IPS DF 6.9 (cell line): ENCODE results near the gene MAPK6.

Experiments used
- DNase-seq: peaks from one replicate; pipeline ENCODE4 v3.0.0-alpha.2; 2013; ENCODE audit warnings: low read depth, low spot score
- H3K27ac ChIP-seq: one replicate; pipeline ENCODE4 v1.5.1; 2013; ENCODE audit warnings: low read length, control low read depth
- H3K27me3 ChIP-seq: 2 replicates; pipeline ENCODE4 v1.6.1; 2013; ENCODE audit warnings: mild to moderate bottlenecking, low read length; ENCODE audit not compliant: control insufficient read depth, insufficient read depth
- H3K36me3 ChIP-seq: 2 replicates; pipeline ENCODE4 v1.6.1; 2013; ENCODE audit warnings: low read length; ENCODE audit not compliant: control insufficient read depth, insufficient read depth
- H3K4me1 ChIP-seq: 2 replicates; pipeline ENCODE4 v1.6.1; 2013; ENCODE audit warnings: low read length; ENCODE audit not compliant: control insufficient read depth, insufficient read depth
- H3K4me3 ChIP-seq: 2 replicates; pipeline ENCODE4 v1.5.1; 2013; ENCODE audit warnings: mild to moderate bottlenecking, low read length
- H3K9me3 ChIP-seq: 2 replicates; pipeline ENCODE4 v1.6.1; 2013; ENCODE audit warnings: low read length, inconsistent platforms; ENCODE audit not compliant: control insufficient read depth, insufficient read depth
- whole genome bisulfite sequencing: extraction: QIAGEN DNeasy Blood & Tissue Kit; methylation state at CpG from one replicate; pipeline ENCODE4 v1.1.7; 2013; ENCODE audit warnings: mixed read lengths, missing lambda C conversion rate; ENCODE audit not compliant: insufficient read length, insufficient coverage; 5-methylcytosine and 5-hydroxymethylcytosine counted together

MAPK6 gene

GRCh38 chr15:52103217-52104207 is 84.5 kb downstream of the MAPK6 start:
- no peak overlapping the region for H3K4me3 ChIP-seq

GRCh38 chr15:52104532-52105004 is 85.5 kb downstream of the MAPK6 start:
- H3K27me3 ChIP-seq, result no peaks in the 10 kb centered on the region
- no peak overlapping the region for H3K4me3 ChIP-seq
- H3K4me1 ChIP-seq, result no peaks in the 10 kb centered on the region
- no peak for DNase-seq
- H3K9me3 ChIP-seq, result no peaks in the 10 kb centered on the region
- no peaks in the 10 kb centered on the region for H3K36me3 ChIP-seq
- no CpG with 5 or more reads among the region's 5 CpGs for WGBS
- H3K27ac ChIP-seq, result no peak overlapping the region

More at GRCh38 chr15:52103217-52104207, 84.5 kb downstream of the MAPK6 start:
- no peaks in the 10 kb centered on the region for H3K9me3 ChIP-seq
- no peaks in the 10 kb centered on the region for H3K36me3 ChIP-seq
- DNase-seq, result no peak
- no peaks in the 10 kb centered on the region for H3K4me1 ChIP-seq
- no peaks in the 10 kb centered on the region for H3K27me3 ChIP-seq
- no CpG with 5 or more reads among the region's 5 CpGs for WGBS
- no peak overlapping the region for H3K27ac ChIP-seq

GRCh38 chr15:52105846-52106245 is 86.8 kb downstream of the MAPK6 start:
- WGBS, result no CpG with 5 or more reads among the region's 2 CpGs
- Histone ChIP-seq H3K9me3 (no peaks in the 10 kb centered on the region), H3K27ac (no peak overlapping the region), H3K4me1 (no peaks in the 10 kb centered on the region), H3K4me3 (no peak overlapping the region), H3K27me3 (no peaks in the 10 kb centered on the region), H3K36me3 (no peaks in the 10 kb centered on the region)
- no peak for DNase-seq

GRCh38 chr15:52106641-52107040 is 87.6 kb downstream of the MAPK6 start:
- DNase-seq, result no peak
- Histone ChIP-seq H3K27ac (no peak overlapping the region), H3K4me1 (no peaks in the 10 kb centered on the region; the same call in 1 of the 2 replicates), H3K27me3 (peaks cover 3% of the 10 kb centered on the region; the same call in 1 of the 2 replicates), H3K4me3 (no peak overlapping the region), H3K36me3 (no peaks in the 10 kb centered on the region), H3K9me3 (no peaks in the 10 kb centered on the region)
- WGBS, result no CpG with 5 or more reads among the region's 6 CpGs

GRCh38 chr15:52107238-52107637 is 88.2 kb downstream of the MAPK6 start:
- H3K9me3 ChIP-seq, result no peaks in the 10 kb centered on the region
- DNase-seq, result no peak
- H3K4me1 ChIP-seq, result no peaks in the 10 kb centered on the region; the same call in 1 of the 2 replicates
- peaks cover 9% of the 10 kb centered on the region; the same call in 1 of the 2 replicates for H3K27me3 ChIP-seq
- no peak overlapping the region for H3K27ac ChIP-seq
- H3K4me3 ChIP-seq, result no peak overlapping the region
- WGBS, result no CpG with 5 or more reads among the region's 6 CpGs
- no peaks in the 10 kb centered on the region for H3K36me3 ChIP-seq

- Histone ChIP-seq H3K27ac (no peak overlapping the region), H3K4me3 (no peak overlapping the region), H3K4me1 (no peaks in the 10 kb centered on the region; the same call in 1 of the 2 replicates), H3K27me3 (peaks cover 14% of the 10 kb centered on the region; the same call in 1 of the 2 replicates), H3K9me3 (no peaks in the 10 kb centered on the region), H3K36me3 (no peaks in the 10 kb centered on the region)
- WGBS, result no CpG with 5 or more reads among the region's 5 CpGs
- no peak for DNase-seq
These were observed 90.8 kb downstream of the MAPK6 start for GRCh38 chr15:52109559-52110451.

GRCh38 chr15:52111517-52112202 is 92.6 kb downstream of the MAPK6 start:
- no peak for DNase-seq
- Histone ChIP-seq H3K27me3 (peaks cover 14% of the 10 kb centered on the region; the same call in 1 of the 2 replicates), H3K27ac (no peak overlapping the region), H3K9me3 (no peaks in the 10 kb centered on the region), H3K4me1 (no peaks in the 10 kb centered on the region; the same call in 1 of the 2 replicates), H3K4me3 (peak overlapping the region; percentile 14; the same call in 1 of the 2 replicates), H3K36me3 (no peaks in the 10 kb centered on the region)
- no CpG with 5 or more reads among the region's 32 CpGs for WGBS

- no peaks in the 10 kb centered on the region; the same call in 1 of the 2 replicates for H3K4me1 ChIP-seq
- no peaks in the 10 kb centered on the region for H3K9me3 ChIP-seq
- no peak for DNase-seq
- no peaks in the 10 kb centered on the region for H3K36me3 ChIP-seq
- WGBS, result no CpG with 5 or more reads among the region's 61 CpGs
- H3K4me3 ChIP-seq, result peak overlapping the region; percentile 14; the same call in 1 of the 2 replicates
- H3K27me3 ChIP-seq, result peaks cover 14% of the 10 kb centered on the region; the same call in 1 of the 2 replicates
- H3K27ac ChIP-seq, result no peak overlapping the region
These were observed 93.3 kb downstream of the MAPK6 start for GRCh38 chr15:52112203-52112750.

GRCh38 chr15:52113235-52113634 is 94.2 kb downstream of the MAPK6 start:
- Histone ChIP-seq H3K27ac (no peak overlapping the region), H3K4me1 (no peaks in the 10 kb centered on the region; the same call in 1 of the 2 replicates), H3K9me3 (no peaks in the 10 kb centered on the region), H3K4me3 (no peak overlapping the region), H3K36me3 (no peaks in the 10 kb centered on the region), H3K27me3 (peaks cover 14% of the 10 kb centered on the region; the same call in 1 of the 2 replicates)
- WGBS, result no CpG with 5 or more reads among the region's 3 CpGs
- DNase-seq, result no peak
